Neural cell (in vitro differentiated cells): Measurements from ENCODE around the gene ANKRD1.

Experiments
- CTCF ChIP-seq: fragments of 450-650 bp; IDR thresholded peaks from 2 replicates; pipeline ENCODE4 v1.5.1; 2014; ENCODE audit warnings: antibody characterized with exemption, mild to moderate bottlenecking, moderate library complexity; ENCODE audit not compliant: poor library complexity, severe bottlenecking
- EP300 ChIP-seq: fragments of 450-650 bp; conservative IDR thresholded peaks from 2 replicates; pipeline ENCODE4 v1.6.1; 2014; ENCODE audit warnings: antibody characterized with exemption, mild to moderate bottlenecking, moderate library complexity; ENCODE audit not compliant: poor library complexity, severe bottlenecking
- EZH2 ChIP-seq: fragments of 200-600, 300-800 bp; shearing (Covaris generic), sonication (generic); IDR thresholded peaks from 2 replicates; pipeline ENCODE4 v1.6.1; 2014; ENCODE audit warnings: antibody characterized with exemption, low read length, borderline replicate concordance, mild to moderate bottlenecking; ENCODE audit not compliant: insufficient read depth, poor library complexity, severe bottlenecking
- MXI1 ChIP-seq: fragments of 450-650 bp; conservative IDR thresholded peaks from 2 replicates; pipeline ENCODE4 v1.6.1; 2014; ENCODE audit warnings: antibody characterized with exemption, mild to moderate bottlenecking; ENCODE audit not compliant: poor library complexity, severe bottlenecking
- POLR2AphosphoS5 ChIP-seq: IDR thresholded peaks from 2 replicates; pipeline ENCODE4 v1.6.1; 2012

- TF ChIP-seq CTCF (no peak), MXI1 (no peak), EP300 (no peak), POLR2AphosphoS5 (no peak), EZH2 (no peak)
Measured at GRCh38 chr10:90920986-90921666, at the start of gene ANKRD1.
